ENCODE data around the gene ZNF546. TPM values are rescaled to one million over a fixed set of nuclear protein-coding genes. Genes with fewer than 3 reads are reported as not detected.
A peak's percentile ranks its signal among the peaks of the same experiment; 100 is the strongest.

Gene ZNF546
- total RNA-seq, 2 donors from 2014 or later, result 3.9 to 4.3 TPM

DNA sequence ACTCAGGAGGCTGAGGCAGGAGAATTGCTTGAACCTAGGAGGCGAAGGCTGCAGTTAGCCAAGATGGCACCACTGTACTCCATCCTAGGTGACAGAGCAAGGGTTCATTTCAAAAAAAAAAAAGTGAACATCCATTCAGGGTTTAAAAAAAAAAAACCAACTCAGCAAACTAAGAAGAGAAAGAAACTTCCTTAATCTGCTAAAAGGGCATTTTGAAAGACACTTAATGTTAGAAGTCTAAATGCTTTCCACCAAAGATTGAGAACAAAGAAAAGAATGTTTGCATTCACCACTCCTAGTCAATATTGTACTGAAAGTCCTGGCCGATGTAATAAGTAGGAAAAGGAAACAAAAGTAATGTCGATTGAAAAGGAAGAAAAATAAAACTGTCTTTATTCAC, 33.0 kb upstream of the ZNF546 start:
- DNase-seq (ENCODE audit: low spot score), result no peak
- Histone ChIP-seq H3K27ac (no peak overlapping the region), H3K4me3 (no peak overlapping the region), H3K36me3 (no peaks in the 10 kb centered on the region), H3K9me3 (no peaks in the 10 kb centered on the region), H3K4me1 (peaks cover 0 to under 1% of the 10 kb centered on the region in 2 donors), H3K27me3 (no peaks in the 10 kb centered on the region)
- TF ChIP-seq CTCF (IDR thresholded peaks at IDR 0.05), result no peak

DNA sequence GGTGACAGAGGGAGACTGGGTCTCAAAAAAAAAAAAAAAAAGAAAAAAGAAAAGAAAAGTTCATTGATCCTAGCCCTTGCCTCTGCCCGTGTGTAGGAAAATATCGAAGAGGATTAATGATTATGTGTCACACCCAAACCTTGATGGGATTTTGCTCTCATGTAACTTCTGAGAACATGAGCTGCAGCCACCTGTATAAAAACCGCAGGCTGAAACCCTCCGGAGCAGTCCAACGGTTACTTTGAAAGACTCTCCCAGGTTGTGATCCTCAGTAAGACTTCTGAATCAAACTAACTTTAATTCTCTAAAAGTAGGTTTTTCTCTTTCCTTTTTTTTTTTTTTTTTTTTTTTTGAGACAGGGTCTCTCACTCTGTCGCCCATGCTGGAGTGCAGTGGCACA, 30.2 kb upstream of the ZNF546 start:
- Histone ChIP-seq H3K9me3 (no peaks in the 10 kb centered on the region), H3K27me3 (no peaks in the 10 kb centered on the region)
- TF ChIP-seq CTCF (IDR thresholded peaks at IDR 0.05), result no peak

GRCh38 chr19:39967561-39967960, 29.3 kb upstream of the ZNF546 start:
- no peaks in the 10 kb centered on the region for H3K27me3 ChIP-seq
- H3K4me3 ChIP-seq, result no peak overlapping the region
- peaks cover 0 to 27% of the 10 kb centered on the region in 2 donors for H3K4me1 ChIP-seq
- TF ChIP-seq CTCF (IDR thresholded peaks at IDR 0.05), result no peak
- peaks cover 4% of the 10 kb centered on the region for H3K36me3 ChIP-seq
- H3K9me3 ChIP-seq, result no peaks in the 10 kb centered on the region
- no peak overlapping the region for H3K27ac ChIP-seq
- no peak for DNase-seq (ENCODE audit: low spot score)

More for the DNA sequence above, 30.2 kb upstream of the ZNF546 start:
- Histone ChIP-seq H3K27ac (no peak overlapping the region), H3K36me3 (no peaks in the 10 kb centered on the region), H3K4me3 (no peak overlapping the region), H3K4me1 (peaks cover 0 to 18% of the 10 kb centered on the region in 2 donors)
- no peak for DNase-seq (ENCODE audit: low spot score)

DNA sequence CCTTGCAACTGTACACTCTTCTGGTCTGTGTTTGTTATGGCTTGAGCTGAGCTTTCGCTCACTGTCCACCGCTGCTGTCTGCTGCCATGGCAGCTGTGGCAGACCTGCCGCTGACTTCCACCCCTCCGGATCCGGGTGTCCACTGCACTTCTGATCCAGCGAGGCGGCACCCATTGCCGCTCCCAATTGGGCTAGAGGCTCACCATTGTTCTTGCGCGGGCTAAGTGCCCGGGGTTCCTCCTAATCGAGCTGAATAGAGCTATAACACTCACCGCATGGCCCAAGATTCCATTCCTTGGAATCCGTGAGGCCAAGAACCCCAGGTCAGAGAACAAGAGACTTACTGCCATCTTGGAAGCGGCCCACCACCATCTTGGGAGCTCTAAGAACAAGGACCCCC, 28.1 kb upstream of the ZNF546 start:
- Histone ChIP-seq H3K9me3 (no peaks in the 10 kb centered on the region), H3K4me1 (peaks cover 0 to 27% of the 10 kb centered on the region in 2 donors), H3K4me3 (no peak overlapping the region), H3K36me3 (peaks cover 16% of the 10 kb centered on the region), H3K27ac (no peak overlapping the region), H3K27me3 (no peaks in the 10 kb centered on the region)
- TF ChIP-seq CTCF (IDR thresholded peaks at IDR 0.05), result no peak
- DNase-seq (ENCODE audit: low spot score), result no peak

- peaks cover 21% of the 10 kb centered on the region for H3K36me3 ChIP-seq
- no peaks in the 10 kb centered on the region for H3K9me3 ChIP-seq
- no peak overlapping the region for H3K27ac ChIP-seq
- H3K27me3 ChIP-seq, result no peaks in the 10 kb centered on the region
- no peak for TF ChIP-seq CTCF (IDR thresholded peaks at IDR 0.05)
- no peak overlapping the region for H3K4me3 ChIP-seq
- H3K4me1 ChIP-seq, result peaks cover 0 to 27% of the 10 kb centered on the region in 2 donors
- no peak for DNase-seq (ENCODE audit: low spot score)
Observed at GRCh38 chr19:39969266-39969665, 27.6 kb upstream of the ZNF546 start.

DNA sequence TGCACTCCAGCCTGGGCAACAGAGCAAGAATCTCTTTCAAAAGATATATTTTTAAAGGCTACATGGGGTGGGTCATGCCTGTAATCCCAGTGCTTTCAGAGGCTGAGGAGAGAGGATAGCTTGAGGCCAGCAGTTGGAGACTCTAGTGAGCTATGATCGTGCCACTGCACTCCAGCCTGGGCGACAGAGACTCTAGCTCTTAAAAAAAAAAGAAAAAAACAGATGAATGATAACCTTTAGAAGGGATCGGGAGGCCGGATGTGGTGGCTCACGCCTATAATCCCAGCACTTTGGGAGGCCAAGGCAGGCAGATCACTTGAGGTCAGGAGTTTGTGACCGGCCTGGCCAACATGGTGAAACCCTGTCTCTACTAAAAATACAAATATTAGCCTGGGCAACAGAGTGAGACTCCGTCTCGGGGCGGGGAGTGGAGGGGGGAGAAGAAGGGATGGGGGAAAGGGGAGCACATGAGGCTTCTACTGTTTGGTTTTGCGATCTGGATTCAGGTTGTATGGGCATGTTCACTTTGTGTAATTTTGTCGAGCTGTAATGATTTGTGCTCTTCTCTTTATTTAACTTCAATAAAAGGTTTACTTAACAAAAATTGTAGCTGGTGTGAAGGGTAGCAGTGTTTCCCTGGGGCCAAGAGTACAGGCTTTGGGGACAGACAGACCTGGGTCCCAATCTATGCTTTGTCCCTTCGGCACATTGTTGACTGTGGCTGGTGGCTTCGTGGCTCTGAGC, 27.0 kb upstream of the ZNF546 start:
- no peaks in the 10 kb centered on the region for H3K9me3 ChIP-seq
- peaks cover 0 to 27% of the 10 kb centered on the region in 2 donors for H3K4me1 ChIP-seq

More for the DNA sequence above, 27.0 kb upstream of the ZNF546 start:
- no peaks in the 10 kb centered on the region for H3K27me3 ChIP-seq
- TF ChIP-seq CTCF (IDR thresholded peaks at IDR 0.05), result no peak
- peak overlapping the region; percentile 81 to 97 for H3K4me3 ChIP-seq
- H3K36me3 ChIP-seq, result peaks cover 27% of the 10 kb centered on the region
- peak overlapping the region; percentile 92 to 94 for H3K27ac ChIP-seq
- DNase-seq (ENCODE audit: low spot score), result no peak

All from right atrium auricular region (tissue), 2 donors.